ENCODE measurements around the gene TEC.

DNA sequence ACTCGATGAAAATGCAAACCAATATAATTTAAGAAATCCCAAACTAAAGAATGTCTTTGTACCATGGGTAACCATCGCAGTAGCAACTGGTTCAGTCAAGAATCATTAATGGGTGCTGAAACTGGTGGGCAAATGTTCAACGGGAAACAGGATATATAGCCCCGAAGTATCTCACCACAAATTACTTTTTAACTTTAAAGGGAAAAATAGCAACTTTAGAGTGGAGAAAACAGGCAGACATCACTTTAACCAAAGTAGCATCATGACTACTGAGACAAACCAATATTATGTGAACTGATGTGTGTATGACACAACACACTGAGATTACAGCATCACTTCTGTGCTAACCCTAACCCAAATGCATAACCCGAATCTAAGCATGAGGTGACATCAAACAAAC, 37.9 kb upstream of the TEC start:
- TF ChIP-seq, protein P1, sequence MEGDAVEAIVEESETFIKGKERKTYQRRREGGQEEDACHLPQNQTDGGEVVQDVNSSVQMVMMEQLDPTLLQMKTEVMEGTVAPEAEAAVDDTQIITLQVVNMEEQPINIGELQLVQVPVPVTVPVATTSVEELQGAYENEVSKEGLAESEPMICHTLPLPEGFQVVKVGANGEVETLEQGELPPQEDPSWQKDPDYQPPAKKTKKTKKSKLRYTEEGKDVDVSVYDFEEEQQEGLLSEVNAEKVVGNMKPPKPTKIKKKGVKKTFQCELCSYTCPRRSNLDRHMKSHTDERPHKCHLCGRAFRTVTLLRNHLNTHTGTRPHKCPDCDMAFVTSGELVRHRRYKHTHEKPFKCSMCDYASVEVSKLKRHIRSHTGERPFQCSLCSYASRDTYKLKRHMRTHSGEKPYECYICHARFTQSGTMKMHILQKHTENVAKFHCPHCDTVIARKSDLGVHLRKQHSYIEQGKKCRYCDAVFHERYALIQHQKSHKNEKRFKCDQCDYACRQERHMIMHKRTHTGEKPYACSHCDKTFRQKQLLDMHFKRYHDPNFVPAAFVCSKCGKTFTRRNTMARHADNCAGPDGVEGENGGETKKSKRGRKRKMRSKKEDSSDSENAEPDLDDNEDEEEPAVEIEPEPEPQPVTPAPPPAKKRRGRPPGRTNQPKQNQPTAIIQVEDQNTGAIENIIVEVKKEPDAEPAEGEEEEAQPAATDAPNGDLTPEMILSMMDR (IDR thresholded peaks at IDR 0.05) = no peak
- no peak for TF ChIP-seq ZFX (IDR thresholded peaks at IDR 0.05; ENCODE audit: borderline replicate concordance)

Data from 22Rv1 (cell line).